Measurements from ENCODE around the gene EPHB6. TPM values are rescaled to one million over a fixed set of nuclear protein-coding genes. Genes with fewer than 3 reads are reported as not detected.
A peak's percentile ranks its signal among the peaks of the same experiment; 100 is the strongest.

EPHB6 gene
- polyA plus RNA-seq, 1 experiment, result 7.1 TPM

DNA sequence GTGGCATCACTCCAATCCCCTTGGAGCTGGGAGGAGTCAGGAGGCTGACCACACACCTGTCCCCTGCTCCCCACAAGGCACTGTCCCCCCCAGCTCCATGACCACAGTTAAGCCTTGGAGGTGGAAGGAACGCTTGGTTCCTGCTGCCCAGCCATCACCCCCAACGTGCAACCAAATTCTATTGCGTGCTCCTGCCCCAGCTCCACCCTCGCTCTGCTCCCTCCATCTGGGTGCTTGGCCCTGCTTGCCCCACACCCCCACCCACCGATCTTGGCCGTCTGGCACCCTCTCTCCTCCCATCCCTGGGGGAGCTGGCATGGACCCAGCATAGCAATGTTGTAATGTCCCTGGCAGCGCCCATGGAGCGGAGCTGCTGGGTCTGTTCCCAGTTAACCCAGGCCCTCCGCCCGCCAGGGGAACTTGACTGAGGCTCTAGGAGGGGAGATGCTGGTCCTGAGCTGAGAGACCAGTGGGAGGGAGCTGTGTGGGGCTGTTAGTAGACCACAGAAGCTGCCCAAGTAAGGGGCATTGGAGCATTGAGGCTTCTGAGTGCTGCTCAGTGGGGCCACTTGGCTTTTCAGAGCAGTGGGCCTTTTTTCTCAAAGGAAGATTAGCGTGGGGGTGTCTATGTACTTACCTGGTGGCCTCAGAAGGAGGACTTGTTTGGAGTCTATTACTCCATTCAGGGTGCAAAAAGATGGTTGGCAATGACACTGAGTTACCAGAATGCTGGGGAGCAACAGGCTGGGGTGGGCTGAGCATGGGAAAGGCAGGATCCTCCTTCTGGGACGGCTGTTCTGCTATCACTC lies 1.1 kb downstream of the EPHB6 start:
- DNase-seq (ENCODE audit: low read depth), result no peak
- ChIA-PET POLR2A (no interaction called here), CTCF (interaction anchor here (0.8 to 2.7 kb wide), 4 partner anchors 10 to 359 kb away, joined by 3 to 14 read pairs (median 9); no protein-coding TSS in a partner anchor)
- peak overlapping the region; percentile 55 for H3K4me3 ChIP-seq (ENCODE audit: low read depth, low read length)
- H3K27me3 ChIP-seq (ENCODE audit: control insufficient read depth, insufficient read depth, low read length), result peaks cover 7% of the 10 kb centered on the region
- H3K36me3 ChIP-seq (ENCODE audit: control insufficient read depth, insufficient read depth, low read length), result no peaks in the 10 kb centered on the region
- TF ChIP-seq, protein P1, sequence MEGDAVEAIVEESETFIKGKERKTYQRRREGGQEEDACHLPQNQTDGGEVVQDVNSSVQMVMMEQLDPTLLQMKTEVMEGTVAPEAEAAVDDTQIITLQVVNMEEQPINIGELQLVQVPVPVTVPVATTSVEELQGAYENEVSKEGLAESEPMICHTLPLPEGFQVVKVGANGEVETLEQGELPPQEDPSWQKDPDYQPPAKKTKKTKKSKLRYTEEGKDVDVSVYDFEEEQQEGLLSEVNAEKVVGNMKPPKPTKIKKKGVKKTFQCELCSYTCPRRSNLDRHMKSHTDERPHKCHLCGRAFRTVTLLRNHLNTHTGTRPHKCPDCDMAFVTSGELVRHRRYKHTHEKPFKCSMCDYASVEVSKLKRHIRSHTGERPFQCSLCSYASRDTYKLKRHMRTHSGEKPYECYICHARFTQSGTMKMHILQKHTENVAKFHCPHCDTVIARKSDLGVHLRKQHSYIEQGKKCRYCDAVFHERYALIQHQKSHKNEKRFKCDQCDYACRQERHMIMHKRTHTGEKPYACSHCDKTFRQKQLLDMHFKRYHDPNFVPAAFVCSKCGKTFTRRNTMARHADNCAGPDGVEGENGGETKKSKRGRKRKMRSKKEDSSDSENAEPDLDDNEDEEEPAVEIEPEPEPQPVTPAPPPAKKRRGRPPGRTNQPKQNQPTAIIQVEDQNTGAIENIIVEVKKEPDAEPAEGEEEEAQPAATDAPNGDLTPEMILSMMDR (IDR thresholded peaks at IDR 0.05; ENCODE audit: insufficient read depth, low read depth, low read length), result no peak

DNA sequence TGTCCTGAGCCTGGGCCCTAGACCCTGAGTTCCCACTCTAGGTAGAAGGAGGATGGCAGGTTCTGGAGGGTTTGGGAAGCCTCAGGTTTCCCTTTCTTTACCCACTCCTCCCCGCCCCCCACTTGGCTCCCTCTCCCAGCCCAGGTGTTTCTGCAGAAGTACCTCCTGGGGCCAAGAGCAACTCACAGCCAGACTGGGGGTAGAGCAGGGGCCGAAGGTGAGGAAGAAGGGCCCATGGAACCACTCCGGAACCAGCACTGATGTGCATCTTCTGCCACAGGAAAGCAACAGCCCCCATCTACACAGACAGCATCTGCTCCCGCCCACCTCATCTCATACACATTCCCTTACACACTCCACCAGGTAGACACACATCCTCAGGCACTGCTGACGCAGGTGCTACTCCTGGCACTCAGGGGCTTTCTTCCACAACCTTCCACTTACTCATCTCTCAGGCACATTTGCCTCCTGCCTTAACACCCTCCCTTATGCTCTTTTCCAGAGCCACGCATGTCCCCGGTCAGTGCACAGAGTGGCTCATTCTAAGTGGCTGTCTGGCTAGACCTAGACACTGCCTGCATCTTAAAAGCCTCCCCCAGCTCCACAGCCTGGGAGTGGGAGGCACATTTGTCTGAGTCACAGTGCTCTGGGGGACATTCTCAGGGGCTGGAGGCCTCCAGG lies 1.8 kb downstream of the EPHB6 start:
- Histone ChIP-seq H3K4me3 (ENCODE audit: low read depth, low read length) (no peak overlapping the region), H3K27me3 (ENCODE audit: control insufficient read depth, insufficient read depth, low read length) (peaks cover 7% of the 10 kb centered on the region), H3K36me3 (ENCODE audit: control insufficient read depth, insufficient read depth, low read length) (no peaks in the 10 kb centered on the region)
- no peak for DNase-seq (ENCODE audit: low read depth)
- POLR2A ChIA-PET, result no interaction called here
- CTCF ChIA-PET, result interaction anchor here (0.8 to 1.6 kb wide), 2 partner anchors 30 to 147 kb away, joined by 3 to 7 read pairs; no protein-coding TSS in a partner anchor
- TF ChIP-seq, protein P1 (IDR thresholded peaks at IDR 0.05; ENCODE audit: insufficient read depth, low read depth, low read length), result no peak

DNA sequence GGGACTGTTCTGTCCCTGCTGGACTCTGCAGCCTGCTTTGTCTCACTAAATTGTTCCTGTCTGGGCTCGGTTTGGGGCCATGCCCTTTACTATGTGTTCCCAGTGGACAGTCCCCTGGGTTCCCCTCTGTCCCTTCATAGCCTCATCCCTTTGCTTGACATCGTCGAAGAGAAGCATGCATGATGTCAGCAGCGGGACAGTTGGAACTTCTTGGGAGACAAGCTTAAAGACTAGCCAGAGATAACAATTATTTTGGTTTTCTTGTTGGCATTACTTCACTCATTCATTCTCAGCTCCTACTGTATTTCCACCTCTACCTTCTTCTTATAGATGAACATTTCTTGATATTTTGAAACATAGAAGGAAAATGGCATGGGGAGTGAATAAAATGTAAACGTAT lies 2.7 kb downstream of the EPHB6 start:
- DNase-seq (ENCODE audit: low read depth), result no peak
- ChIA-PET CTCF (interaction anchor here (0.7 to 1.5 kb wide), 4 partner anchors 23 to 366 kb away, joined by 3 to 4 read pairs (median 3); no protein-coding TSS in a partner anchor), POLR2A (no interaction called here)
- peaks cover 7% of the 10 kb centered on the region for H3K27me3 ChIP-seq (ENCODE audit: control insufficient read depth, insufficient read depth, low read length)
- no peak overlapping the region for H3K4me3 ChIP-seq (ENCODE audit: low read depth, low read length)
- TF ChIP-seq, protein P1 (IDR thresholded peaks at IDR 0.05; ENCODE audit: insufficient read depth, low read depth, low read length), result no peak
- no peaks in the 10 kb centered on the region for H3K36me3 ChIP-seq (ENCODE audit: control insufficient read depth, insufficient read depth, low read length)

DNA sequence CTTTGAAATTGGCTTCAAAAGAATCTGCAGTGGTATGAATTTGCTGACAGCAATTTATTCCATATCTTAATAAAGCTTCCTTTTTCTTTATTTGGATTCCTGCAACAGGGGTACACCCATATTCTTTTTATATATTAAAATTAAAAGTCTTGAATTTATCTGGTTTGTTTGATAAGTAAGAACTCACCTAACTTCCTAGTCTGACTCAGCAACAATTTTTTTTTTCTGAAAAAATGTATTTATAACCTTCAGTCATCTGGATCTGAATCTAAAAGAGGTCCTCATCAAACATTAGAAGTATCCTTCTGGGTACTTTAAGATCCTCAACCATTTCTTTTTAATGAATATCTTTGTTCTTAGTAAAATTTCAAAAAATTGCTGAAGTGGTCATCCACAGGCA lies 4.5 kb downstream of the EPHB6 start:
- Histone ChIP-seq H3K4me3 (ENCODE audit: low read depth, low read length) (no peak overlapping the region), H3K27me3 (ENCODE audit: control insufficient read depth, insufficient read depth, low read length) (peaks cover 7% of the 10 kb centered on the region), H3K36me3 (ENCODE audit: control insufficient read depth, insufficient read depth, low read length) (no peaks in the 10 kb centered on the region)
- ChIA-PET CTCF (interaction anchor here (0.9 kb wide), 2 partner anchors 143 to 231 kb away, joined by 3 read pairs; no protein-coding TSS in a partner anchor), POLR2A (no interaction called here)
- no peak for DNase-seq (ENCODE audit: low read depth)
- TF ChIP-seq, protein P1 (IDR thresholded peaks at IDR 0.05; ENCODE audit: insufficient read depth, low read depth, low read length), result no peak

DNA sequence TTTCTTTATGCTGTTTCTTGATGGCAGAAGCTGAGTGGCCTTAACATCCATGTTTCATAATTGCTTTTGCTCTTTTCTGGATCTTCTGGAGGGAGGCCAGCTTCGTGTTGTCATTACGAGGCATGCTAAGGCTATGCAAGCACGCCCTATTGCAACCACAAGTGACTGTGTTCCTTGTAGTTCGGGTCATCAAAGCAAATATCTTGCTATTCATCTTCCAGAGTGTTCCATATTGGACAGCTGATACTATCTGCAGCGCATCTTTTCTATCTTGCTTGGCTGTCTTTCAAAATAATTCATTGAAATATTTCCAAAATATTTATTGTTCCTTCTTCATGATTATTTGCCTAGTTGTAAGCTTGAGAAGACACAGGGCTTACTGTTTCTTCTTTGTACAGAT lies 5.0 kb downstream of the EPHB6 start:
- peaks cover 7% of the 10 kb centered on the region for H3K27me3 ChIP-seq (ENCODE audit: control insufficient read depth, insufficient read depth, low read length)
- POLR2A ChIA-PET, result no interaction called here
- H3K4me3 ChIP-seq (ENCODE audit: low read depth, low read length), result no peak overlapping the region
- H3K36me3 ChIP-seq (ENCODE audit: control insufficient read depth, insufficient read depth, low read length), result no peaks in the 10 kb centered on the region
- CTCF ChIA-PET, result interaction anchor here (0.9 kb wide), 1 partner anchor 143 kb away, joined by 3 read pairs; no protein-coding TSS in a partner anchor
- TF ChIP-seq, protein P1 (IDR thresholded peaks at IDR 0.05; ENCODE audit: insufficient read depth, low read depth, low read length), result no peak
- peak; percentile 16 for DNase-seq (ENCODE audit: low read depth)

All from BJ (cell line).